Suprapubic skin (tissue), 4 donors: ENCODE measurements around the gene SKP2. TPM values are rescaled to one million over a fixed set of nuclear protein-coding genes. Genes with fewer than 3 reads are reported as not detected.

ENCODE experiments used
- DNase-seq, 2 donors: peaks; one replicate each; pipeline ENCODE4 v3.0.0-alpha.2; 2019; ENCODE audit warnings: low spot score in 2 of 2
- H3K27ac ChIP-seq: fragments of 200-600 bp; sonication (generic); one replicate; pipeline ENCODE4 v1.5.1; 2019
- H3K27me3 ChIP-seq: fragments of 200-600 bp; sonication (generic); one replicate; pipeline ENCODE4 v1.5.1; 2019
- H3K36me3 ChIP-seq: fragments of 200-600 bp; sonication (generic); one replicate; pipeline ENCODE4 v1.5.1; 2019
- H3K4me1 ChIP-seq: fragments of 200-600 bp; sonication (generic); one replicate; pipeline ENCODE4 v1.5.1; 2019
- H3K4me3 ChIP-seq: fragments of 200-600 bp; sonication (generic); one replicate; pipeline ENCODE4 v1.5.1; 2019; ENCODE audit warnings: mild to moderate bottlenecking
- H3K9me3 ChIP-seq: fragments of 200-600 bp; sonication (generic); one replicate; pipeline ENCODE4 v1.5.1; 2019
- EP300 ChIP-seq: sonication (generic); formaldehyde crosslinking; IDR thresholded peaks from one replicate; pipeline ENCODE4 v1.6.1; 2017; ENCODE audit warnings: antibody characterized with exemption
- POLR2A ChIP-seq, 2 donors: fragments of 450-650 bp; IDR thresholded peaks; one replicate each; pipeline ENCODE4 v1.6.1; 2017; ENCODE audit warnings: antibody characterized with exemption in 2 of 2, mild to moderate bottlenecking in 2 of 2, moderate library complexity in 2 of 2
- POLR2AphosphoS5 ChIP-seq, 3 donors: sonication (generic); formaldehyde crosslinking; IDR thresholded peaks; one replicate each; pipeline ENCODE4 v1.6.1; 2017; ENCODE audit warnings: antibody characterized with exemption in 3 of 3
- WGBS: methylation state at CpG from one replicate; pipeline ENCODE4 v1.1.5; 2018; 5-methylcytosine and 5-hydroxymethylcytosine counted together
- total RNA-seq, 4 donors: library from RNA; depleted of rRNA; stranded (reverse); fragments of >200 nt; gene quantifications; one replicate each; pipeline ENCODE4 v1.1.0, GENCODE V29; 2016
- TF ChIP-seq, protein P1 (sequence below), 2 donors: fragments of 200-600 bp in 1 of 2; fragments of 450-650 bp in 1 of 2; sonication (generic) in 1 of 2; IDR thresholded peaks; one replicate each; pipeline ENCODE4 v1.5.1; 2016 to 2019; ENCODE audit warnings: antibody characterized with exemption in 2 of 2, mild to moderate bottlenecking in 1 of 2, moderate library complexity in 1 of 2

Gene SKP2
- total RNA-seq, 4 donors from 2014 or later, result 10.7 to 20.8 (median 13.5) TPM

DNA sequence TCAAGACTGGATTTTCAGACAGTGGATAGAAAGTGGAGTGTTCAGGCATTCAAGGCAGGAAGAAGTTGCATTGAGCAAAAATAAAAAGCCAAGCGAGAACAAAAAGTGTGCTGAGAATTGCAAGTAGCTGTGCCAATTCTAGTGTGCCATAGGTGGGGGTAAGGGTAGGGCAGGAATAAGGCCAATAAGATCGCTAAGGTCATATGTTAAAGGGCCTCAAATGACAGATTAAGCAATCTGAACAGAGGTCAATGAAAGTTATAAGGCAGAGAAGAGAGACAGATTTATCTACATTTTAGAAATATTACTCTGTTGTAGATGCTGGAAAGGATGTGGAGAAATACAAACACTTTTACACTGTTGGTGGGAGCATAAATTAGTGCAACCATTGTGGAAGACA is 53.4 kb downstream of the SKP2 start:
- WGBS, result 96% methylated on average over 2 of the region's 2 CpGs
- Histone ChIP-seq H3K27me3 (no peaks in the 10 kb centered on the region), H3K36me3 (peaks cover 36% of the 10 kb centered on the region), H3K4me1 (no peaks in the 10 kb centered on the region), H3K9me3 (no peaks in the 10 kb centered on the region), H3K27ac (no peak overlapping the region), H3K4me3 (no peak overlapping the region)
- TF ChIP-seq POLR2A (IDR thresholded peaks at IDR 0.05), result no peak
- TF ChIP-seq POLR2AphosphoS5 (IDR thresholded peaks at IDR 0.05), result no peak
- TF ChIP-seq, protein P1, sequence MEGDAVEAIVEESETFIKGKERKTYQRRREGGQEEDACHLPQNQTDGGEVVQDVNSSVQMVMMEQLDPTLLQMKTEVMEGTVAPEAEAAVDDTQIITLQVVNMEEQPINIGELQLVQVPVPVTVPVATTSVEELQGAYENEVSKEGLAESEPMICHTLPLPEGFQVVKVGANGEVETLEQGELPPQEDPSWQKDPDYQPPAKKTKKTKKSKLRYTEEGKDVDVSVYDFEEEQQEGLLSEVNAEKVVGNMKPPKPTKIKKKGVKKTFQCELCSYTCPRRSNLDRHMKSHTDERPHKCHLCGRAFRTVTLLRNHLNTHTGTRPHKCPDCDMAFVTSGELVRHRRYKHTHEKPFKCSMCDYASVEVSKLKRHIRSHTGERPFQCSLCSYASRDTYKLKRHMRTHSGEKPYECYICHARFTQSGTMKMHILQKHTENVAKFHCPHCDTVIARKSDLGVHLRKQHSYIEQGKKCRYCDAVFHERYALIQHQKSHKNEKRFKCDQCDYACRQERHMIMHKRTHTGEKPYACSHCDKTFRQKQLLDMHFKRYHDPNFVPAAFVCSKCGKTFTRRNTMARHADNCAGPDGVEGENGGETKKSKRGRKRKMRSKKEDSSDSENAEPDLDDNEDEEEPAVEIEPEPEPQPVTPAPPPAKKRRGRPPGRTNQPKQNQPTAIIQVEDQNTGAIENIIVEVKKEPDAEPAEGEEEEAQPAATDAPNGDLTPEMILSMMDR (IDR thresholded peaks at IDR 0.05), result no peak
- no peak for TF ChIP-seq EP300
- DNase-seq, result no peak

DNA sequence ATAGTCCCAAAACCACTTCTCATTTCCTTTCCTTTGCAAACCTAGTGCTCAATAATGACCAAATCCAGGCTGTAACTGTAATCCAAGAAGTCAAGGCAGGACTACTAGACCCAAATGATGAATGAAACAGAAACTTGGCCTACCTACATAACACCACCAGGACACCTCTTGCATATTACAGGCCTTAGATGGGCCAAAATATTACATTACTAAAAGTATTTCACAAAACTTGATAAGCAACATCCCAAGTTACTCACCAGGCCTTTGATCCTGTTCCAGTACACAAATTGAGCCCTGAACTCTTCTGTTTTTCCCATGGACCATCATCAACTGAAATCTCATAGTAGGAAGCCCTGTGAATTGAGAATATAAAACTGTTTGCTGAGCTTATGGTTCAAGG is 55.0 kb downstream of the SKP2 start:
- Histone ChIP-seq H3K4me1 (no peaks in the 10 kb centered on the region), H3K4me3 (no peak overlapping the region), H3K9me3 (no peaks in the 10 kb centered on the region), H3K27ac (no peak overlapping the region), H3K36me3 (peaks cover 36% of the 10 kb centered on the region), H3K27me3 (no peaks in the 10 kb centered on the region)
- TF ChIP-seq POLR2AphosphoS5 (IDR thresholded peaks at IDR 0.05) (no peak), EP300 (no peak), POLR2A (IDR thresholded peaks at IDR 0.05) (no peak)
- TF ChIP-seq, protein P1 (IDR thresholded peaks at IDR 0.05), result no peak
- DNase-seq, result no peak

- no peaks in the 10 kb centered on the region for H3K4me1 ChIP-seq
- no peak overlapping the region for H3K27ac ChIP-seq
- H3K36me3 ChIP-seq, result peaks cover 31% of the 10 kb centered on the region
- H3K4me3 ChIP-seq, result no peak overlapping the region
- no peak for DNase-seq
- no peaks in the 10 kb centered on the region for H3K9me3 ChIP-seq
- TF ChIP-seq, protein P1 (IDR thresholded peaks at IDR 0.05), result no peak
- no peak for TF ChIP-seq POLR2AphosphoS5 (IDR thresholded peaks at IDR 0.05)
- no peak for TF ChIP-seq POLR2A (IDR thresholded peaks at IDR 0.05)
- TF ChIP-seq EP300, result no peak
- no peaks in the 10 kb centered on the region for H3K27me3 ChIP-seq
- 97% methylated on average over 2 of the region's 2 CpGs for WGBS
These were observed 56.9 kb downstream of the SKP2 start for GRCh38 chr5:36208786-36209185.

- Histone ChIP-seq H3K27me3 (no peaks in the 10 kb centered on the region), H3K9me3 (no peaks in the 10 kb centered on the region), H3K4me3 (no peak overlapping the region), H3K36me3 (peaks cover 36% of the 10 kb centered on the region), H3K4me1 (no peaks in the 10 kb centered on the region), H3K27ac (no peak overlapping the region)
- 86% methylated on average over 3 of the region's 3 CpGs for WGBS
- DNase-seq, result no peak
- TF ChIP-seq POLR2A (IDR thresholded peaks at IDR 0.05) (no peak), EP300 (no peak), POLR2AphosphoS5 (IDR thresholded peaks at IDR 0.05) (no peak)
- TF ChIP-seq, protein P1 (IDR thresholded peaks at IDR 0.05), result no peak
These were observed 57.8 kb downstream of the SKP2 start for GRCh38 chr5:36209664-36210063.

DNA sequence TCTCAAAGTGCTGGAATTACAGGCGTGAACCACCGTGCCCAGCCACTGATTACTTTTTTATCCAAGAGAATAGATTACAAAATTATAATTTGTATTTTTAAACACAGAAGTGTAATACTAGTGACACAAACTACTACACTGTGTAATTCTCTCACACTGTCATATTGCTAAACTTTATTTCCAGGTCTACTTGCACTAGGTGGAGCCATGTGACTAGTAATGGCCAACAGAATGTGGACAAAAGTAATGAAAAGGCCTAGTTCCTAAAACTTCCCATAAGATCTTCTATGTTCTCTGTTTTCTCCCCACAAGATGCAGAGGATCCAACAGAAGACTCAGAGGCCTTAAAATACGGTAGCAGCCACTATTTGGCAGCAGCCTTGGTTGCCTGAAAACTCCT is 62.5 kb downstream of the SKP2 start:
- no peaks in the 10 kb centered on the region for H3K4me1 ChIP-seq
- H3K27ac ChIP-seq, result no peak overlapping the region
- H3K36me3 ChIP-seq, result peaks cover 36% of the 10 kb centered on the region
- H3K27me3 ChIP-seq, result no peaks in the 10 kb centered on the region
- H3K4me3 ChIP-seq, result no peak overlapping the region
- no peak for TF ChIP-seq POLR2AphosphoS5 (IDR thresholded peaks at IDR 0.05)
- TF ChIP-seq EP300, result no peak
- TF ChIP-seq POLR2A (IDR thresholded peaks at IDR 0.05), result no peak
- TF ChIP-seq, protein P1 (IDR thresholded peaks at IDR 0.05), result no peak
- no peaks in the 10 kb centered on the region for H3K9me3 ChIP-seq
- 93% methylated on average over 3 of the region's 3 CpGs for WGBS
- DNase-seq, result no peak
